GM21367 (cell line): ENCODE data around the gene ZNF385B.

ENCODE experiments used
- ATAC-seq: cut with Tn5 transposase; IDR thresholded peaks from one replicate; pipeline ENCODE4 v1.9.1; 2021; ENCODE audit not compliant: unreplicated experiment

ZNF385B gene

GRCh38 chr2:179686069-179686468 is 175.3 kb downstream of the ZNF385B start:
- no peak for ATAC-seq

GRCh38 chr2:179685146-179685545 is 176.3 kb downstream of the ZNF385B start:
- no peak for ATAC-seq

GRCh38 chr2:179682756-179683155 is 178.7 kb downstream of the ZNF385B start:
- ATAC-seq = no peak

- ATAC-seq = no peak
Observed at GRCh38 chr2:179677746-179678505, 183.5 kb downstream of the ZNF385B start.

- peak; percentile 42 for ATAC-seq
Observed at GRCh38 chr2:179677077-179677688, 184.2 kb downstream of the ZNF385B start.

- no peak for ATAC-seq
Observed at GRCh38 chr2:179675435-179675834, 186.0 kb downstream of the ZNF385B start.

GRCh38 chr2:179671043-179671981 is 190.1 kb downstream of the ZNF385B start:
- no peak for ATAC-seq

- no peak for ATAC-seq
Observed at GRCh38 chr2:179669196-179669595, 192.2 kb downstream of the ZNF385B start.

GRCh38 chr2:179664972-179665812 is 196.2 kb downstream of the ZNF385B start:
- no peak for ATAC-seq

GRCh38 chr2:179661986-179662385 is 199.4 kb downstream of the ZNF385B start:
- ATAC-seq = no peak

- no peak for ATAC-seq
Observed at GRCh38 chr2:179657068-179657595, 204.3 kb downstream of the ZNF385B start.

GRCh38 chr2:179655627-179656026 is 205.8 kb downstream of the ZNF385B start:
- no peak for ATAC-seq

GRCh38 chr2:179654806-179655205 is 206.6 kb downstream of the ZNF385B start:
- ATAC-seq = no peak

GRCh38 chr2:179652296-179652695 is 209.1 kb downstream of the ZNF385B start:
- ATAC-seq = no peak

- no peak for ATAC-seq
Observed at GRCh38 chr2:179650420-179650819, 211.0 kb downstream of the ZNF385B start.

- ATAC-seq = no peak
Observed at GRCh38 chr2:179646862-179647587, 214.4 kb downstream of the ZNF385B start.

- no peak for ATAC-seq
Observed at GRCh38 chr2:179646173-179646769, 215.1 kb downstream of the ZNF385B start.

GRCh38 chr2:179645047-179645446 is 216.4 kb downstream of the ZNF385B start:
- ATAC-seq = no peak

- no peak for ATAC-seq
Observed at GRCh38 chr2:179642462-179642861, 218.9 kb downstream of the ZNF385B start.
